SH-SY5Y (cell line): ENCODE measurements around the gene KMT2E.

Source experiments
- GATA2 ChIP-seq: IDR thresholded peaks from 2 replicates; pipeline ENCODE4 v1.6.1; 2011; ENCODE audit warnings: mild to moderate bottlenecking, low read depth, low read length
- GATA3 ChIP-seq: IDR thresholded peaks from 2 replicates; pipeline ENCODE4 v1.6.1; 2011; ENCODE audit warnings: low read depth, mild to moderate bottlenecking, low read length, moderate library complexity

GRCh38 chr7:105010504-105011130 is 3.4 kb upstream of the KMT2E start:
- TF ChIP-seq GATA2, result no peak
- no peak for TF ChIP-seq GATA3
